ENCODE results near the gene MSANTD1. TPM values are rescaled to one million over a fixed set of nuclear protein-coding genes. Genes with fewer than 3 reads are reported as not detected.
A peak's percentile ranks its signal among the peaks of the same experiment; 100 is the strongest.

Gene MSANTD1
- polyA plus RNA-seq, 1 of the 3 experiments (the other 2 are of a cell fraction): 0.15 TPM

- CTCF ChIA-PET: interaction anchor here (1.0 to 1.6 kb wide), 3 partner anchors 13 to 53 kb away, joined by 3 to 5 read pairs (median 3); no protein-coding TSS in a partner anchor
- POLR2A ChIA-PET: no interaction called here
- 96% methylated on average over 8 of the region's 16 CpGs for WGBS (ENCODE audit: low lambda C conversion rate)
These were observed 2.2 kb upstream of the MSANTD1 start for GRCh38 chr4:3246458-3247398.

More at GRCh38 chr4:3246458-3247398, 2.2 kb upstream of the MSANTD1 start:
- H3K79me2 ChIP-seq (ENCODE audit: insufficient read depth): no peaks in the 10 kb centered on the region
- H2AFZ ChIP-seq (ENCODE audit: low read depth): no peak overlapping the region
- no peak for DNase-seq
- no peaks in the 10 kb centered on the region for H3K9me2 ChIP-seq
- H3K4me3 ChIP-seq (ENCODE audit: low read depth in 2 of 2, low read length in 1 of 2): no peak overlapping the region
- H3K4me2 ChIP-seq: no peak overlapping the region
- no peak for TF ChIP-seq USF2 (IDR thresholded peaks at IDR 0.05; ENCODE audit: borderline replicate concordance, low read depth, low read length)
- no peak for TF ChIP-seq GATA2 (CRISPR knock-in tag; IDR thresholded peaks at IDR 0.05)
- TF ChIP-seq RAD21 (IDR thresholded peaks at IDR 0.05; ENCODE audit: low read length): peak; percentile 18; the same call in 1 of the 2 replicates
- no peak for TF ChIP-seq RFX5 (IDR thresholded peaks at IDR 0.05; ENCODE audit: low read length)
- TF ChIP-seq REST (IDR thresholded peaks at IDR 0.05; ENCODE audit: low read depth, low read length): 0 out of 2 replicates have a peak, but pooled peaks have one; percentile 45
- TF ChIP-seq POLR2AphosphoS5 (IDR thresholded peaks at IDR 0.05; ENCODE audit: low read depth, low read length): no peak
- no peak overlapping the region for H3K9ac ChIP-seq
- H3K9me3 ChIP-seq: no peaks in the 10 kb centered on the region
- peaks cover 0 to 9% of the 10 kb centered on the region in 2 experiments; a peak in 1 of 4 replicates for H3K4me1 ChIP-seq (ENCODE audit: control insufficient read depth in 1 of 2, insufficient read depth in 2 of 2, low read depth in 1 of 2, low read length in 1 of 2)
- H3F3A ChIP-seq (replicated peaks; ENCODE audit: insufficient read depth): no peaks in the 10 kb centered on the region
- no peaks in the 10 kb centered on the region for H3K27me3 ChIP-seq (ENCODE audit: insufficient read depth)
- H4K20me1 ChIP-seq (ENCODE audit: insufficient read depth): no peaks in the 10 kb centered on the region
- no peak overlapping the region; a peak in 1 of 4 replicates for H3K27ac ChIP-seq (ENCODE audit: low read depth in 2 of 2, low read length in 1 of 2)
- H3K36me3 ChIP-seq (replicated peaks in 1 of 2; ENCODE audit: control insufficient read depth in 1 of 2, insufficient read depth in 2 of 2, low read length in 1 of 2): peaks cover 0 to 8% of the 10 kb centered on the region in 2 experiments
